H1 (cell line): Measurements from ENCODE around the gene PLD3. TPM values are rescaled to one million over a fixed set of nuclear protein-coding genes. Genes with fewer than 3 reads are reported as not detected.

ENCODE experiments used
- CTCF ChIA-PET: fragments of 300-600 bp; sonication (Branson Sonifier 250); formaldehyde crosslinking; loops from one replicate; lab custom pipeline; 2021; ENCODE audit not compliant: partially characterized antibody; lab: Charles Lee
- POLR2A ChIA-PET: fragments of 300-600 bp; sonication (Branson Sonifier 250); formaldehyde crosslinking; loops from one replicate; lab custom pipeline; 2021; ENCODE audit warnings: inconsistent platforms; ENCODE audit not compliant: partially characterized antibody; lab: Charles Lee
- DNase-seq, 2 experiments: peaks; one replicate each; pipeline versions ENCODE4 v3.0.0 to v3.0.0-alpha.2; 2010 to 2022; ENCODE audit warnings: low spot score in 2 of 2, low read depth in 1 of 2, mixed read lengths in 1 of 2
- FAIRE-seq: peaks from 2 replicates; lab custom pipeline; 2011; peaks lifted over from hg19 to GRCh38; lab: Jason Lieb, UNC
- H2AFZ ChIP-seq: 2 replicates; pipeline ENCODE4 v1.8.1; 2012; ENCODE audit warnings: low read length, inconsistent platforms
- H2AK5ac ChIP-seq: 2 replicates; pipeline ENCODE4 v1.6.1; 2013; ENCODE audit warnings: low read depth, low read length
- H2BK120ac ChIP-seq: replicated peaks from 2 replicates; pipeline ENCODE3; 2013; ENCODE audit warnings: low read depth, low read length, inconsistent platforms
- H2BK12ac ChIP-seq: 2 replicates; pipeline ENCODE4 v1.6.1; 2013; ENCODE audit warnings: low read depth, low read length
- H2BK15ac ChIP-seq: 2 replicates; pipeline ENCODE4 v1.6.1; 2013; ENCODE audit warnings: low read length
- H2BK20ac ChIP-seq: 2 replicates; pipeline ENCODE4 v1.6.1; 2013; ENCODE audit warnings: low read length
- H2BK5ac ChIP-seq: 2 replicates; pipeline ENCODE4 v1.6.1; 2013; ENCODE audit warnings: low read depth, low read length
- H3K14ac ChIP-seq: 2 replicates; pipeline ENCODE4 v1.6.1; 2013; ENCODE audit warnings: inconsistent platforms; ENCODE audit not compliant: insufficient read length
- H3K18ac ChIP-seq: 2 replicates; pipeline ENCODE4 v1.6.1; 2013; ENCODE audit warnings: low read length; ENCODE audit errors: extremely low read depth
- H3K23ac ChIP-seq: 2 replicates; pipeline ENCODE4 v1.6.1; 2013; ENCODE audit warnings: inconsistent platforms; ENCODE audit not compliant: insufficient read length
- H3K23me2 ChIP-seq: 2 replicates; pipeline ENCODE4 v1.6.1; 2013; ENCODE audit warnings: low read depth, low read length
- H3K27ac ChIP-seq: 2 replicates; pipeline ENCODE4 v1.6.1; 2011; ENCODE audit warnings: low read depth, low read length, inconsistent platforms
- H3K27me3 ChIP-seq, 4 experiments: replicated peaks in 1 of 4; 1 replicate in 1 of 4; 2 replicates in 3 of 4; pipeline versions ENCODE4 v1.6.1 to v1.8.1; 2011 to 2013; ENCODE audit warnings: low read length in 3 of 4, mild to moderate bottlenecking in 3 of 4, inconsistent platforms in 2 of 4, mixed read lengths in 2 of 4, moderate library complexity in 1 of 4; ENCODE audit not compliant: control insufficient read depth in 3 of 4, insufficient read depth in 3 of 4; ENCODE audit errors: extremely low read depth in 1 of 4
- H3K36me3 ChIP-seq, 4 experiments: 2 replicates each; pipeline versions ENCODE4 v1.6.1 to v1.8.1; 2011 to 2013; ENCODE audit warnings: mild to moderate bottlenecking in 4 of 4, low read length in 3 of 4, moderate library complexity in 2 of 4, control low read depth in 1 of 4, inconsistent platforms in 1 of 4; ENCODE audit not compliant: insufficient read depth in 4 of 4, control insufficient read depth in 2 of 4
- H3K4ac ChIP-seq: replicated peaks from 2 replicates; pipeline ENCODE3; 2013; ENCODE audit warnings: low read length, low read depth, mixed read lengths, inconsistent platforms; ENCODE audit not compliant: insufficient read length
- H3K4me1 ChIP-seq, 4 experiments: replicated peaks in 1 of 4; 1 replicate in 1 of 4; 2 replicates in 3 of 4; pipeline versions ENCODE4 v1.6.1 to v1.8.1; 2011 to 2013; ENCODE audit warnings: low read length in 3 of 4, inconsistent platforms in 2 of 4, mixed read lengths in 1 of 4; ENCODE audit not compliant: insufficient read depth in 4 of 4, control insufficient read depth in 3 of 4
- H3K4me2 ChIP-seq, 2 experiments: 2 replicates each; pipeline versions ENCODE4 v1.6.1 to v1.8.1; 2011 to 2013; ENCODE audit warnings: low read depth in 2 of 2, low read length in 2 of 2, control low read depth in 1 of 2, inconsistent platforms in 1 of 2, mild to moderate bottlenecking in 1 of 2; ENCODE audit not compliant: insufficient read depth in 1 of 2
- H3K4me3 ChIP-seq, 4 experiments: fragments of 200-600, 300-600 bp in 1 of 4; sonication (generic), shearing (Covaris generic), sonication (Bioruptor Twin) in 1 of 4; 2 replicates each; pipeline versions ENCODE4 v1.5.1 to v1.8.1; 2011 to 2016; ENCODE audit warnings: low read length in 4 of 4, low read depth in 3 of 4, control low read depth in 2 of 4, inconsistent platforms in 2 of 4, mild to moderate bottlenecking in 2 of 4, mixed read lengths in 1 of 4, moderate library complexity in 1 of 4; ENCODE audit not compliant: insufficient read depth in 2 of 4; ENCODE audit errors: extremely low read depth in 1 of 4
- H3K56ac ChIP-seq: replicated peaks from 2 replicates; pipeline ENCODE3; 2013; ENCODE audit warnings: low read depth, mild to moderate bottlenecking, mixed read lengths, low read length, inconsistent platforms; ENCODE audit not compliant: insufficient read length
- H3K79me1 ChIP-seq: 2 replicates; pipeline ENCODE4 v1.6.1; 2013; ENCODE audit warnings: low read depth, low read length, control low read depth
- H3K79me2 ChIP-seq, 2 experiments: 2 replicates each; pipeline versions ENCODE4 v1.6.1 to v1.8.1; 2012 to 2013; ENCODE audit warnings: low read length in 2 of 2, mild to moderate bottlenecking in 2 of 2, inconsistent platforms in 1 of 2; ENCODE audit not compliant: insufficient read depth in 2 of 2, control insufficient read depth in 1 of 2
- H3K9ac ChIP-seq, 4 experiments: replicated peaks in 1 of 4; 1 replicate in 1 of 4; 2 replicates in 3 of 4; pipeline versions ENCODE4 v1.6.1 to v1.8.1; 2011 to 2013; ENCODE audit warnings: low read depth in 3 of 4, low read length in 3 of 4, control low read depth in 2 of 4, mild to moderate bottlenecking in 2 of 4, moderate library complexity in 2 of 4, inconsistent platforms in 1 of 4; ENCODE audit errors: extremely low read depth in 1 of 4
- H3K9me3 ChIP-seq, 2 experiments: 2 replicates each; pipeline versions ENCODE4 v1.6.1 to v1.8.1; 2012 to 2013; ENCODE audit warnings: mild to moderate bottlenecking in 2 of 2, moderate library complexity in 2 of 2, control low read depth in 1 of 2, inconsistent platforms in 1 of 2, low read depth in 1 of 2, low read length in 1 of 2, mixed read lengths in 1 of 2; ENCODE audit not compliant: insufficient read depth in 2 of 2
- H4K20me1 ChIP-seq, 2 experiments: replicated peaks in 1 of 2; 2 replicates each; pipeline versions ENCODE3 to v1.8.1; 2011 to 2013; ENCODE audit warnings: inconsistent platforms in 2 of 2, low read length in 2 of 2, mild to moderate bottlenecking in 1 of 2; ENCODE audit not compliant: insufficient read depth in 2 of 2, control insufficient read depth in 1 of 2
- H4K5ac ChIP-seq: 2 replicates; pipeline ENCODE4 v1.6.1; 2013; ENCODE audit warnings: low read length, low read depth, mixed read lengths, inconsistent platforms; ENCODE audit not compliant: insufficient read length
- H4K8ac ChIP-seq: 2 replicates; pipeline ENCODE4 v1.8.0; 2013; ENCODE audit warnings: mild to moderate bottlenecking, moderate library complexity, low read length, inconsistent platforms; ENCODE audit not compliant: insufficient read depth; ENCODE audit errors: extremely low read depth
- H4K91ac ChIP-seq: replicated peaks from 2 replicates; pipeline ENCODE3; 2013; ENCODE audit warnings: low read length, mixed read lengths, inconsistent platforms; ENCODE audit not compliant: insufficient read length
- WGBS, 2 experiments: shearing (Covaris generic) in 1 of 2; methylation state at CpG; one replicate each; pipeline versions ENCODE4 v1.1.6 to v1.1.7; 2013 to 2015; ENCODE audit warnings: low lambda C conversion rate in 2 of 2, mixed read lengths in 2 of 2, inconsistent platforms in 1 of 2, low coverage in 1 of 2, missing lambda C conversion rate in 1 of 2; ENCODE audit not compliant: insufficient replicate concordance in 2 of 2, insufficient coverage in 1 of 2, insufficient read length in 1 of 2; ENCODE audit errors: extremely low coverage in 1 of 2, missing lambda C conversion rate in 1 of 2; 5-methylcytosine and 5-hydroxymethylcytosine counted together
- polyA plus RNA-seq, 7 experiments: library from polyadenylated mRNA; depleted of rRNA in 3 of 7; stranded (reverse) in 5 of 7; unstranded in 2 of 7; fragments of >200 nt in 5 of 7; fragments of 200-250 nt in 2 of 7; gene quantifications; 1 replicate in 5 of 7; 2 replicates in 1 of 7; 4 replicates in 1 of 7; pipeline versions ENCODE4 v1.2.1 to v1.2.3, GENCODE V29; 2011 to 2013; ENCODE audit warnings: missing spikeins in 2 of 7, mixed read lengths in 2 of 7
- total RNA-seq: library from RNA; stranded (reverse); fragmentation: NEBNext Ultra II Directional; extraction: Animal tissue kit (Norgen Biotek cat#: 25700); gene quantifications from 2 replicates; pipeline ENCODE4 v1.2.1, GENCODE V29; 2021

Gene PLD3
- total and polyA plus RNA-seq, 2 of the 8 experiments (the other 6 are each of a cell fraction or from before 2014, with no cell fraction given), result 180 to 543 TPM

DNA sequence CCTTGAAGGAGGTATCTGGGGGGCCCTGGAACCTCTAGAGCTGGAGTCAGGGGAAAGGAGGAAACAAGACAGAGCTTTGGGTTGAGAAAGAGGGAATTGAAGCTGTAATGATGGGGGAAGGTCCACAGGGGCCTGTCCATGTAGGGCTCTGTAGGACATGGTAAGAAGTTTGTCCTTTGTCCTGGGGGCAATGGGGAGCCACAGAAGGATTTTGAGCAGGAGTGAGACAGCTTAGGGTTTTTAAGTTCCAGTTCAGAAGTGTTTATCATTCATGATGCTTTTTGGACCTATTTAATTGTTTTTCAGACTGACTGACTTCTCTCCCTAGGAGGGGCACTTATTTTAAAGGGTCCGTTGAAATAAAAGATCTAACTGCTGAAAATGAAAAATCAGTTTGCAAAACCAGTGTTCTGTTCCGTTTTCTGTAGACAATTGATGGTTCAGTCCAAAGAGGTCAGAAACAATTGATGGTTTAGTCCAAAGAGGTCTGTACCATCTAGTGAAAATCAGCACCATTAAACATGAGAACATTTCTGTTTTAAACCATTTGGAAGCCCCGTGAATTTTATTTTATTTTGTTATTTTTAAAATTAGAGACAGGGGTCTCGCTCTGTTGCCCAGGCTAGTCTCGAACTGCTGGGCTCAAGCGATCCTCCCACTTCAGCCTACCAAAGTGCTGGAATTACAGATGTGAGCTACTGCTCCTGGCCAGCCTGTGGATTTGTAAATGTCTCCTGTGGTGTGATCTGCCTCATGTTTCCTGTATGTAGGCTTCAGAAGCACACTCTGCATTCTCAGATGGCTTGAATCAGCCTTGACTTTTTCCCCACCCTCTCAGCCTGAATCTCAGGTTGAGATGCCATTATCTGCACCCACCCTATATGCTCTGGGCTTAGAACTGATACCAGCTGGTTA is 8.4 kb downstream of the PLD3 start:
- H3K23me2 ChIP-seq, result no peaks in the 10 kb centered on the region
- H4K91ac ChIP-seq, result no peak overlapping the region
- no peak overlapping the region for H3K56ac ChIP-seq
- no peak overlapping the region for H2BK120ac ChIP-seq
- no peak overlapping the region for H3K18ac ChIP-seq
- no peak for DNase-seq
- no peak overlapping the region for H4K5ac ChIP-seq
- H3K79me1 ChIP-seq, result no peaks in the 10 kb centered on the region; the same call in 1 of the 2 replicates
- no peak overlapping the region for H2BK5ac ChIP-seq
- no peak overlapping the region for H3K4ac ChIP-seq
- no peak overlapping the region for H2BK12ac ChIP-seq
- H2AFZ ChIP-seq, result no peak overlapping the region
- no peaks in the 10 kb centered on the region for H3K9me3 ChIP-seq
- H3K27me3 ChIP-seq, result no peaks in the 10 kb centered on the region
- no peak overlapping the region for H3K14ac ChIP-seq
- no peak overlapping the region for H3K27ac ChIP-seq
- no peaks in the 10 kb centered on the region for H3K36me3 ChIP-seq
- H3K4me2 ChIP-seq, result no peak overlapping the region
- WGBS, 2 experiments, result 91% methylated on average over 6 of the region's 6 CpGs; no CpG with 5 or more reads in 1 of the 2 experiments
- POLR2A ChIA-PET, result interaction anchor here (0.5 to 2.6 kb wide), 3 partner anchors 9 to 52 kb away, joined by 3 to 9 read pairs (median 3); no protein-coding TSS in a partner anchor
- FAIRE-seq, result no peak
- no peak overlapping the region for H2BK15ac ChIP-seq
- no peaks in the 10 kb centered on the region for H3K79me2 ChIP-seq
- no peak overlapping the region for H4K8ac ChIP-seq
- no peak overlapping the region for H3K4me3 ChIP-seq
- CTCF ChIA-PET, result interaction anchor here (1.0 to 1.9 kb wide), 4 partner anchors 9 to 63 kb away, joined by 4 to 6 read pairs (median 5); no protein-coding TSS in a partner anchor
- no peaks in the 10 kb centered on the region; a peak in 1 of 7 replicates for H3K4me1 ChIP-seq
- peaks cover 0 to 6% of the 10 kb centered on the region in 2 experiments for H4K20me1 ChIP-seq
- H3K23ac ChIP-seq, result no peak overlapping the region
- H2AK5ac ChIP-seq, result no peak overlapping the region
- H2BK20ac ChIP-seq, result no peak overlapping the region
- H3K9ac ChIP-seq, result no peak overlapping the region
